ENCODE measurements around the gene GPBAR1. TPM values are rescaled to one million over a fixed set of nuclear protein-coding genes. Genes with fewer than 3 reads are reported as not detected.
A peak's percentile ranks its signal among the peaks of the same experiment; 100 is the strongest.

Gene GPBAR1
- polyA plus RNA-seq, 3 donors = 26.0 to 181 (median 143) TPM

DNA sequence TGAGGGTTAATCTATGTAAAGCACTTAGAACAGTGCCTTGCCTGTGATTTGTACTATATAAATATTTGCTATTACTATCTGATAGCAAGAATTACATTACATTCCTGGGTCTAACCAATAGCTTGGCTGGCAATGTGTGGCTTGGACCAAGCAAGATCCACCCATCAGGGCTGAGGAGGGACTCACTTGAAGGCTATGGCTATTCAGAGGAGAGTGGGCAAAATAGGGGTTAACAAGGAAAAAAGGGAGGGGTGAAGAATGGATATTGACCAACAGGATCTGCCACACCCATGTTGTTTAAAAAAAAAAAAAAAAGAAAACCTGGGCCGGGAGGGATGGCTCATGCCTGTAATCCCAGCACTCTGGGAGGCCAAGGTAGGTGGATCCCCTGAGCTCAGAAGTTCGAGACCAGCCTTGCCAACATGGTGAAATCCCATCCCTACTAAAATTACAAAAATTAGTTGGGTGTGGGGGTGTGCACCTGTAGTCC, 51.5 kb downstream of the GPBAR1 start:
- Mint-ChIP-seq H3K27ac (peak overlapping the region in 4 of 7 donors; percentile 7 to 66 (median 45)), H3K36me3 (peaks cover 0 to 4% of the 10 kb centered on the region in 2 donors), H3K4me1 (peaks cover 69% of the 10 kb centered on the region), H3K9me3 (peaks cover 0 to 4% (median 0%) of the 10 kb centered on the region in 7 donors), H3K27me3 (ENCODE audit: low read depth in 3 of 3) (peaks cover 0 to 2% (median 1%) of the 10 kb centered on the region in 3 donors), H3K4me3 (no peak overlapping the region)
- Histone ChIP-seq H3K36me3 (replicated peaks in 1 of 2; ENCODE audit: control insufficient read depth in 1 of 2, insufficient read depth in 2 of 2, low read length in 2 of 2) (no peaks in the 10 kb centered on the region), H3K9me3 (replicated peaks in 1 of 2; ENCODE audit: control insufficient read depth in 1 of 2, insufficient read depth in 1 of 2, low read length in 2 of 2) (no peaks in the 10 kb centered on the region), H3K27ac (ENCODE audit: low read depth in 1 of 2, low read length in 2 of 2) (no peak overlapping the region), H3K4me2 (replicated peaks; ENCODE audit: extremely low read depth, low read length, poor library complexity, severe bottlenecking) (no peak overlapping the region), H3K4me1 (ENCODE audit: control insufficient read depth in 1 of 2, insufficient read depth in 2 of 2, low read length in 2 of 2) (peaks cover 60 to 77% of the 10 kb centered on the region in 2 donors), H3K79me2 (ENCODE audit: insufficient read depth, low read length) (no peaks in the 10 kb centered on the region), H3K4me3 (replicated peaks in 1 of 3; ENCODE audit: low read depth in 2 of 3, low read length in 3 of 3) (no peak overlapping the region), H3K9ac (ENCODE audit: insufficient read depth, low read length, poor library complexity, severe bottlenecking) (no peak overlapping the region), H3K27me3 (ENCODE audit: control insufficient read depth in 2 of 2, insufficient read depth in 2 of 2, low read length in 2 of 2) (no peaks in the 10 kb centered on the region), H4K20me1 (ENCODE audit: insufficient read depth, low read length) (no peaks in the 10 kb centered on the region), H2AFZ (ENCODE audit: insufficient read depth, low read depth, low read length, poor library complexity, severe bottlenecking) (no peak overlapping the region)
- DNase-seq = no peak
- TF ChIP-seq, protein P1, sequence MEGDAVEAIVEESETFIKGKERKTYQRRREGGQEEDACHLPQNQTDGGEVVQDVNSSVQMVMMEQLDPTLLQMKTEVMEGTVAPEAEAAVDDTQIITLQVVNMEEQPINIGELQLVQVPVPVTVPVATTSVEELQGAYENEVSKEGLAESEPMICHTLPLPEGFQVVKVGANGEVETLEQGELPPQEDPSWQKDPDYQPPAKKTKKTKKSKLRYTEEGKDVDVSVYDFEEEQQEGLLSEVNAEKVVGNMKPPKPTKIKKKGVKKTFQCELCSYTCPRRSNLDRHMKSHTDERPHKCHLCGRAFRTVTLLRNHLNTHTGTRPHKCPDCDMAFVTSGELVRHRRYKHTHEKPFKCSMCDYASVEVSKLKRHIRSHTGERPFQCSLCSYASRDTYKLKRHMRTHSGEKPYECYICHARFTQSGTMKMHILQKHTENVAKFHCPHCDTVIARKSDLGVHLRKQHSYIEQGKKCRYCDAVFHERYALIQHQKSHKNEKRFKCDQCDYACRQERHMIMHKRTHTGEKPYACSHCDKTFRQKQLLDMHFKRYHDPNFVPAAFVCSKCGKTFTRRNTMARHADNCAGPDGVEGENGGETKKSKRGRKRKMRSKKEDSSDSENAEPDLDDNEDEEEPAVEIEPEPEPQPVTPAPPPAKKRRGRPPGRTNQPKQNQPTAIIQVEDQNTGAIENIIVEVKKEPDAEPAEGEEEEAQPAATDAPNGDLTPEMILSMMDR (IDR thresholded peaks at IDR 0.05) = no peak
- intact Hi-C loops (cut with micrococcal nuclease) = no loop called here
- no CpG with 5 or more reads among the region's 2 CpGs for WGBS (ENCODE audit: insufficient coverage)

DNA sequence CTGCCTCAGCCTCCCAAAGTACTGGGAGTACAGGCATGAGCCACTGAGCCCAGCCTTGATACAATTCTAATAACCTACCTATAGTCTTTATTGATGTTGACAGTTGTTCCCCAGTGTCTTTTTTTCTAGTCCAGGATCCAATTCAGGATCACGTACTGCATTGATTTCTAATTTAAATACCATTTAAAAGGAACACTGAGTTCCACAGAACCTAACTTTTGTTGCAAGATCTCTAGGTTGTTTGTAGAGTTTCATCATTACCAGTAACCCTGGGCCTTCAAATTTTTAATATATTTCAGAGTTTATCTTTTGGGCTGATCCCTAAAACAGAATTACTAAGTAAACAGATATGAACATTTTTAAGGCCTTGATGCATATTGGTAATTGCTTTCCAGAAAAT, 52.5 kb downstream of the GPBAR1 start:
- H3K4me1 ChIP-seq (ENCODE audit: control insufficient read depth in 1 of 2, insufficient read depth in 2 of 2, low read length in 2 of 2) = peaks cover 71 to 84% of the 10 kb centered on the region in 2 donors
- H3K36me3 ChIP-seq (replicated peaks in 1 of 2; ENCODE audit: control insufficient read depth in 1 of 2, insufficient read depth in 2 of 2, low read length in 2 of 2) = no peaks in the 10 kb centered on the region
- H3K4me3 Mint-ChIP-seq = no peak overlapping the region
- intact Hi-C loops (cut with micrococcal nuclease) = no loop called here
- no peaks in the 10 kb centered on the region for H3K9me3 ChIP-seq (replicated peaks in 1 of 2; ENCODE audit: control insufficient read depth in 1 of 2, insufficient read depth in 1 of 2, low read length in 2 of 2)
- H3K79me2 ChIP-seq (ENCODE audit: insufficient read depth, low read length) = no peaks in the 10 kb centered on the region
- peak overlapping the region in 1 of 3 experiments; percentile 52 for H3K4me3 ChIP-seq (replicated peaks in 1 of 3; ENCODE audit: low read depth in 2 of 3, low read length in 3 of 3)
- no CpG with 5 or more reads among the region's 1 CpG for WGBS (ENCODE audit: insufficient coverage)
- peak overlapping the region; percentile 37 to 86 (median 62) for H3K27ac Mint-ChIP-seq
- peaks cover 0 to 2% (median 1%) of the 10 kb centered on the region in 3 donors for H3K27me3 Mint-ChIP-seq (ENCODE audit: low read depth in 3 of 3)
- TF ChIP-seq, protein P1 (IDR thresholded peaks at IDR 0.05) = no peak
- H3K9ac ChIP-seq (ENCODE audit: insufficient read depth, low read length, poor library complexity, severe bottlenecking) = no peak overlapping the region
- no peak overlapping the region for H2AFZ ChIP-seq (ENCODE audit: insufficient read depth, low read depth, low read length, poor library complexity, severe bottlenecking)
- H3K4me2 ChIP-seq (replicated peaks; ENCODE audit: extremely low read depth, low read length, poor library complexity, severe bottlenecking) = peak overlapping the region; percentile 50
- H4K20me1 ChIP-seq (ENCODE audit: insufficient read depth, low read length) = no peaks in the 10 kb centered on the region
- no peak for DNase-seq
- H3K27ac ChIP-seq (ENCODE audit: low read depth in 1 of 2, low read length in 2 of 2) = peak overlapping the region in 1 of 2 donors; percentile 40
- no peaks in the 10 kb centered on the region for H3K27me3 ChIP-seq (ENCODE audit: control insufficient read depth in 2 of 2, insufficient read depth in 2 of 2, low read length in 2 of 2)
- H3K4me1 Mint-ChIP-seq = peaks cover 75% of the 10 kb centered on the region
- peaks cover 0 to 4% (median 0%) of the 10 kb centered on the region in 7 donors for H3K9me3 Mint-ChIP-seq
- peaks cover 0 to 6% of the 10 kb centered on the region in 2 donors for H3K36me3 Mint-ChIP-seq

Other genes with a start within 250 kb of the GPBAR1 start
- gene RUFY4, start 191.8 kb upstream of the GPBAR1 start, polyA plus RNA-seq = 10 to 100 TPM in 1 of 3 donors, under 1 TPM in 2; 0.65 to 26.1 (median 0.68) TPM
- gene CXCR2, start 135.0 kb upstream of the GPBAR1 start, polyA plus RNA-seq = 10 to 100 TPM in 2 of 3 donors, 1 to 10 TPM in 1; 7.8 to 33.5 (median 14.0) TPM
- 1 to 10 TPM in 1 of 3 donors, under 1 TPM in 2; 0.44 to 2.4 (median 0.59) TPM for gene CXCR1, start 94.1 kb upstream of the GPBAR1 start, polyA plus RNA-seq
- gene ARPC2, start 43.8 kb upstream of the GPBAR1 start, polyA plus RNA-seq = 1,000 to 10,000 TPM in 2 of 3 donors, 100 to 1,000 TPM in 1; 640 to 1,227 (median 1,162) TPM
- gene AAMP, start 9.1 kb downstream of the GPBAR1 start, polyA plus RNA-seq = 100 to 1,000 TPM in 1 of 3 donors, 10 to 100 TPM in 2; 90.8 to 108 (median 98.7) TPM
- 10 to 100 TPM; 79.8 to 92.0 (median 88.2) TPM for gene PNKD, start 9.5 kb downstream of the GPBAR1 start, polyA plus RNA-seq
- 100 to 1,000 TPM; 101 to 139 (median 129) TPM for gene TMBIM1, start 31.5 kb downstream of the GPBAR1 start, polyA plus RNA-seq
- 1 to 10 TPM; 1.8 to 5.5 (median 2.9) TPM for gene CATIP, start 95.8 kb downstream of the GPBAR1 start, polyA plus RNA-seq
- gene SLC11A1, start 121.3 kb downstream of the GPBAR1 start, polyA plus RNA-seq = 1,000 to 10,000 TPM in 1 of 3 donors, 100 to 1,000 TPM in 2; 184 to 2,019 (median 352) TPM
- gene CTDSP1, start 138.9 kb downstream of the GPBAR1 start, polyA plus RNA-seq = 100 to 1,000 TPM in 1 of 3 donors, 10 to 100 TPM in 2; 46.4 to 258 (median 49.9) TPM
- not detected for gene VIL1, start 158.1 kb downstream of the GPBAR1 start, polyA plus RNA-seq